GF-D8 (cell line): ENCODE data around the gene MRPS12.

Experiments
- DNase-seq: peaks from one replicate; lab custom pipeline; 2025; lab: John Stamatoyannopoulos, UW

The MRPS12 gene

GRCh38 chr19:38975214-38975860 lies 44.6 kb downstream of the MRPS12 start, which contains the start of gene FBXO17:
TSS of gene FBXO17 (minus strand) at chr19:38975742. CDS start at chr19:38950319, 25,423 bp downstream.
- no peak for DNase-seq

GRCh38 chr19:38975861-38976271 lies 45.1 kb downstream of the MRPS12 start:
- DNase-seq: no peak

- no peak for DNase-seq
Observed at GRCh38 chr19:38977445-38978325, 46.9 kb downstream of the MRPS12 start.

GRCh38 chr19:38978326-38978689 lies 47.6 kb downstream of the MRPS12 start:
- no peak for DNase-seq

- DNase-seq: no peak
Observed at GRCh38 chr19:38979812-38980211, 49.1 kb downstream of the MRPS12 start.

- no peak for DNase-seq
Observed at GRCh38 chr19:38980583-38981374, 50.0 kb downstream of the MRPS12 start.
